SU-DHL-6 (cell line): ENCODE data around the gene HAO2.

Experiments used
- H2AFZ ChIP-seq: fragments of 200-600 bp; sonication (generic); 2 replicates; pipeline ENCODE4 v1.6.1; 2014; ENCODE audit warnings: low read depth, mild to moderate bottlenecking, moderate library complexity, mixed read lengths, antibody characterized with exemption, low read length; ENCODE audit not compliant: severe bottlenecking
- H3F3A ChIP-seq: fragments of 200-600 bp; shearing (Covaris generic); 2 replicates; pipeline ENCODE4 v1.6.0; 2016; ENCODE audit warnings: antibody characterized with exemption, mild to moderate bottlenecking; ENCODE audit not compliant: insufficient read depth
- H3K27ac ChIP-seq: fragments of 200-600 bp; sonication (generic); 2 replicates; pipeline ENCODE4 v1.5.1; 2016; ENCODE audit warnings: low read depth, mild to moderate bottlenecking, low read length, moderate library complexity, mixed read lengths
- H3K27me3 ChIP-seq: fragments of 200-600 bp; sonication (generic), shearing (Covaris generic); 2 replicates; pipeline ENCODE4 v1.6.0; 2014; ENCODE audit warnings: mild to moderate bottlenecking, low read length
- H3K36me3 ChIP-seq: fragments of 200-600 bp; sonication (generic); 2 replicates; pipeline ENCODE4 v1.6.1; 2014; ENCODE audit warnings: mild to moderate bottlenecking, low read length, mixed read lengths
- H3K4me2 ChIP-seq: fragments of 300-600, 200-600 bp; shearing (Covaris generic), sonication (generic); 2 replicates; pipeline ENCODE4 v1.6.0; 2014; ENCODE audit warnings: low read length, low read depth, mild to moderate bottlenecking; ENCODE audit not compliant: poor library complexity, severe bottlenecking
- H3K4me3 ChIP-seq: fragments of 200-600 bp; sonication (generic); 2 replicates; pipeline ENCODE4 v1.5.1; 2014; ENCODE audit warnings: antibody characterized with exemption, low read length, mild to moderate bottlenecking, mixed read lengths; ENCODE audit not compliant: insufficient read depth, poor library complexity, severe bottlenecking
- H3K79me2 ChIP-seq: fragments of 200-600 bp; sonication (generic); 2 replicates; pipeline ENCODE4 v1.6.1; 2014; ENCODE audit warnings: mild to moderate bottlenecking, low read length, moderate library complexity; ENCODE audit not compliant: insufficient read depth
- H3K9ac ChIP-seq: fragments of 200-600 bp; sonication (generic); 2 replicates; pipeline ENCODE4 v1.7.0; 2014; ENCODE audit warnings: mild to moderate bottlenecking, low read length
- H3K9me2 ChIP-seq: fragments of 200-600 bp; sonication (generic); replicated peaks from 2 replicates; pipeline ENCODE4 v1.6.1; 2014; ENCODE audit warnings: low read length; ENCODE audit not compliant: insufficient read depth
- H3K9me3 ChIP-seq: fragments of 200-600 bp; sonication (generic); 2 replicates; pipeline ENCODE4 v1.6.1; 2014; ENCODE audit warnings: low read length, mixed read lengths; ENCODE audit not compliant: insufficient read depth
- H4K20me1 ChIP-seq: fragments of 200-600 bp; sonication (generic); 2 replicates; pipeline ENCODE4 v1.6.1; 2014; ENCODE audit warnings: low read depth, mild to moderate bottlenecking, antibody characterized with exemption, low read length, moderate library complexity, mixed read lengths
- EZH2phosphoT487 ChIP-seq: fragments of 200-600 bp; sonication (generic), shearing (Covaris generic); conservative IDR thresholded peaks from 2 replicates; pipeline ENCODE4 v1.6.1; 2018; ENCODE audit warnings: mild to moderate bottlenecking, antibody characterized with exemption, low read length, moderate library complexity, mixed read lengths
- TF ChIP-seq, protein P1 (sequence below): fragments of 200-600 bp; sonication (generic); IDR thresholded peaks from one replicate; pipeline ENCODE4 v1.5.1; 2017; ENCODE audit warnings: antibody characterized with exemption, mild to moderate bottlenecking, low read length, moderate library complexity; ENCODE audit not compliant: insufficient read depth, poor library complexity, severe bottlenecking

Gene HAO2

GRCh38 chr1:119416006-119416640 is 47.5 kb downstream of the HAO2 start:
- Histone ChIP-seq H3K9me3 (no peaks in the 10 kb centered on the region), H3K27me3 (no peaks in the 10 kb centered on the region), H4K20me1 (no peaks in the 10 kb centered on the region), H3K9ac (no peak overlapping the region), H2AFZ (no peak overlapping the region), H3F3A (no peaks in the 10 kb centered on the region), H3K79me2 (no peaks in the 10 kb centered on the region), H3K36me3 (no peaks in the 10 kb centered on the region), H3K9me2 (no peaks in the 10 kb centered on the region), H3K27ac (no peak overlapping the region), H3K4me2 (no peak overlapping the region), H3K4me3 (no peak overlapping the region)
- TF ChIP-seq EZH2phosphoT487: no peak
- TF ChIP-seq, protein P1, sequence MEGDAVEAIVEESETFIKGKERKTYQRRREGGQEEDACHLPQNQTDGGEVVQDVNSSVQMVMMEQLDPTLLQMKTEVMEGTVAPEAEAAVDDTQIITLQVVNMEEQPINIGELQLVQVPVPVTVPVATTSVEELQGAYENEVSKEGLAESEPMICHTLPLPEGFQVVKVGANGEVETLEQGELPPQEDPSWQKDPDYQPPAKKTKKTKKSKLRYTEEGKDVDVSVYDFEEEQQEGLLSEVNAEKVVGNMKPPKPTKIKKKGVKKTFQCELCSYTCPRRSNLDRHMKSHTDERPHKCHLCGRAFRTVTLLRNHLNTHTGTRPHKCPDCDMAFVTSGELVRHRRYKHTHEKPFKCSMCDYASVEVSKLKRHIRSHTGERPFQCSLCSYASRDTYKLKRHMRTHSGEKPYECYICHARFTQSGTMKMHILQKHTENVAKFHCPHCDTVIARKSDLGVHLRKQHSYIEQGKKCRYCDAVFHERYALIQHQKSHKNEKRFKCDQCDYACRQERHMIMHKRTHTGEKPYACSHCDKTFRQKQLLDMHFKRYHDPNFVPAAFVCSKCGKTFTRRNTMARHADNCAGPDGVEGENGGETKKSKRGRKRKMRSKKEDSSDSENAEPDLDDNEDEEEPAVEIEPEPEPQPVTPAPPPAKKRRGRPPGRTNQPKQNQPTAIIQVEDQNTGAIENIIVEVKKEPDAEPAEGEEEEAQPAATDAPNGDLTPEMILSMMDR: no peak

DNA sequence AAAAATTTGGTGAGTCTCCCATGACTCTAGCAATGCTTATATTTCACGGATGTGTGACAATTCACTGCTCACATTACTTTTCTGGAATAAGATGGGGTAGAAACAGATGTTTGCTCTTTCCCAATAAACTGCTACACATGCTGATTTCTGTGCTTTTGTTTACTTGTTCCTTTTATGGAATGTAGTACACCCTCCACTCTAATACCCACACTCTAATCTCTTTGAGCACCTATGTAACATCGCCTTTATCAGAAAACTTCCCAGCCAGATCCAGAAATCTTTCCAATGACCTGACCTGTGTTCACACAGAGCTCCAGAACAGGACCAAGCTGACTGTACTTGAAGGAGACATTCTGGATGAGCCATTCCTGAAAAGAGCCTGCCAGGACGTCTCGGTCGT is 50.5 kb downstream of the HAO2 start:
- Histone ChIP-seq H3K9me3 (no peaks in the 10 kb centered on the region), H3K27me3 (no peaks in the 10 kb centered on the region), H3K9me2 (no peaks in the 10 kb centered on the region), H3F3A (no peaks in the 10 kb centered on the region), H3K79me2 (no peaks in the 10 kb centered on the region), H3K27ac (no peak overlapping the region), H3K4me3 (no peak overlapping the region), H3K4me2 (no peak overlapping the region), H2AFZ (no peak overlapping the region), H4K20me1 (no peaks in the 10 kb centered on the region), H3K9ac (no peak overlapping the region), H3K36me3 (no peaks in the 10 kb centered on the region)
- TF ChIP-seq, protein P1: no peak
- TF ChIP-seq EZH2phosphoT487: no peak

DNA sequence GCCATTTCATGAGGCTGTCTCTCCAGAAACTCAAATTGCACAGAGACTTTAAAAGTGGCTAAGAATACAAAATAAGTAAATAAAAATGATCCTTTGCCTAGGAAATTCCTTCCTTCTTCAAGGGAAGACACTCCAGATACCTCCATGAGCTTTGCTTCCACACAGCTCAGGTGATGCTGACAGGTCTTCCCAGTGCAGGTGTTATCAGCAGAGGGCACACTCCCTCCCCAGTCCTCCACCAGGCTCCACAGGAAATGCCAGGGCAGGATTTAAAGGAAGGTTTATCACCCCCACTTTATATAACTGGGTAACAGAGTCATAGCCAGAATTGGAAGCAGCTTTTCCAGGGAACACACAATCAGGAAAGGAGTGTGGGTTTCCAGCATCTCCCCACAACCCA is 52.1 kb downstream of the HAO2 start:
- H3F3A ChIP-seq: no peaks in the 10 kb centered on the region
- TF ChIP-seq, protein P1: no peak
- TF ChIP-seq EZH2phosphoT487: no peak
- no peak overlapping the region for H3K4me3 ChIP-seq
- H3K36me3 ChIP-seq: no peaks in the 10 kb centered on the region
- H3K27ac ChIP-seq: no peak overlapping the region
- H3K9me2 ChIP-seq: no peaks in the 10 kb centered on the region
- no peak overlapping the region for H3K9ac ChIP-seq
- H4K20me1 ChIP-seq: no peaks in the 10 kb centered on the region
- H3K27me3 ChIP-seq: no peaks in the 10 kb centered on the region
- H2AFZ ChIP-seq: no peak overlapping the region
- H3K79me2 ChIP-seq: no peaks in the 10 kb centered on the region
- no peak overlapping the region for H3K4me2 ChIP-seq
- no peaks in the 10 kb centered on the region for H3K9me3 ChIP-seq
